ENCODE data around the gene IP6K1.

Gene IP6K1

GRCh38 chr3:49772703-49773102 is 13.6 kb downstream of the IP6K1 start:
- Histone ChIP-seq H3K4me1 (no peaks in the 10 kb centered on the region), H3K4me3 (ENCODE audit: low read depth, low read length) (no peak overlapping the region), H3K9me3 (no peaks in the 10 kb centered on the region), H3K27me3 (no peaks in the 10 kb centered on the region), H3K36me3 (no peaks in the 10 kb centered on the region)
- TF ChIP-seq, protein P1, sequence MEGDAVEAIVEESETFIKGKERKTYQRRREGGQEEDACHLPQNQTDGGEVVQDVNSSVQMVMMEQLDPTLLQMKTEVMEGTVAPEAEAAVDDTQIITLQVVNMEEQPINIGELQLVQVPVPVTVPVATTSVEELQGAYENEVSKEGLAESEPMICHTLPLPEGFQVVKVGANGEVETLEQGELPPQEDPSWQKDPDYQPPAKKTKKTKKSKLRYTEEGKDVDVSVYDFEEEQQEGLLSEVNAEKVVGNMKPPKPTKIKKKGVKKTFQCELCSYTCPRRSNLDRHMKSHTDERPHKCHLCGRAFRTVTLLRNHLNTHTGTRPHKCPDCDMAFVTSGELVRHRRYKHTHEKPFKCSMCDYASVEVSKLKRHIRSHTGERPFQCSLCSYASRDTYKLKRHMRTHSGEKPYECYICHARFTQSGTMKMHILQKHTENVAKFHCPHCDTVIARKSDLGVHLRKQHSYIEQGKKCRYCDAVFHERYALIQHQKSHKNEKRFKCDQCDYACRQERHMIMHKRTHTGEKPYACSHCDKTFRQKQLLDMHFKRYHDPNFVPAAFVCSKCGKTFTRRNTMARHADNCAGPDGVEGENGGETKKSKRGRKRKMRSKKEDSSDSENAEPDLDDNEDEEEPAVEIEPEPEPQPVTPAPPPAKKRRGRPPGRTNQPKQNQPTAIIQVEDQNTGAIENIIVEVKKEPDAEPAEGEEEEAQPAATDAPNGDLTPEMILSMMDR (IDR thresholded peaks at IDR 0.05; ENCODE audit: low read depth, low read length), result no peak
- DNase-seq, result no peak

DNA sequence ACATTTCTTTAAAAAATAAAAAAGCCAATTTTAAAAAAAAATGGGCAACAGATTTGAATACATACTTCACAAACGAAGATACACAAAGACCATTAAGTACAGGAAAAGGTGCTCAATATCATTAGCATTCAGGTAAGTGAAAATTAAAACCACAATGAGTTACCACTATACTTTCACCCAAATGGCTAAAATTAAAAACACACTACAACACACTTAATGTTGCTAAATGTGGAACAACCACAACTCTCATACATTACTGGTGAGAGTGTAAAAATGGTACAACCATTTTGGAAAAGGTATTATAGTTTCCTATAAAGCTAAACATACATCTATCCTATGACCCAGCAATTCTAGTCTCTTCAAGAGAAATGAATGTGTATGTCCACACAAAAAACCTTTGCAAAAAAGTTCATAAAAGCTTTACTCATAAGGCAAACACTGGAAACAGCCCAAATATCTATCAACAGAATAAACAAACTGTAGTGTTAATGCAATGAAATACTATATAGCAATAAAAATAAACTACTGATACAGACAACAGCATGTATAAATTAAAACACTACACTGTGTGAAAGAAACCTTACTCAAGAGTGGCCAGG is 14.9 kb downstream of the IP6K1 start:
- H3K4me1 ChIP-seq, result no peaks in the 10 kb centered on the region
- TF ChIP-seq, protein P1 (IDR thresholded peaks at IDR 0.05; ENCODE audit: low read depth, low read length), result no peak
- no peak overlapping the region for H3K4me3 ChIP-seq (ENCODE audit: low read depth, low read length)
- DNase-seq, result no peak
- no peaks in the 10 kb centered on the region for H3K36me3 ChIP-seq
- H3K27me3 ChIP-seq, result no peaks in the 10 kb centered on the region
- H3K9me3 ChIP-seq, result no peaks in the 10 kb centered on the region

- no peaks in the 10 kb centered on the region for H3K9me3 ChIP-seq
- H3K27me3 ChIP-seq, result no peaks in the 10 kb centered on the region
- no peak for DNase-seq
Measured at GRCh38 chr3:49769926-49770325, 16.4 kb downstream of the IP6K1 start.

GRCh38 chr3:49769286-49769915 is 16.9 kb downstream of the IP6K1 start:
- no peak for DNase-seq

More at GRCh38 chr3:49769926-49770325, 16.4 kb downstream of the IP6K1 start:
- Histone ChIP-seq H3K4me1 (no peaks in the 10 kb centered on the region), H3K36me3 (no peaks in the 10 kb centered on the region), H3K4me3 (ENCODE audit: low read depth, low read length) (no peak overlapping the region)
- TF ChIP-seq, protein P1 (IDR thresholded peaks at IDR 0.05; ENCODE audit: low read depth, low read length), result no peak

GRCh38 chr3:49763981-49764380 is 22.4 kb downstream of the IP6K1 start:
- Histone ChIP-seq H3K36me3 (no peaks in the 10 kb centered on the region), H3K4me3 (ENCODE audit: low read depth, low read length) (no peak overlapping the region), H3K9me3 (no peaks in the 10 kb centered on the region), H3K4me1 (no peaks in the 10 kb centered on the region), H3K27me3 (no peaks in the 10 kb centered on the region)
- DNase-seq, result no peak
- TF ChIP-seq, protein P1 (IDR thresholded peaks at IDR 0.05; ENCODE audit: low read depth, low read length), result no peak

More at GRCh38 chr3:49769286-49769915, 16.9 kb downstream of the IP6K1 start:
- TF ChIP-seq, protein P1 (IDR thresholded peaks at IDR 0.05; ENCODE audit: low read depth, low read length), result no peak
- no peak overlapping the region for H3K4me3 ChIP-seq (ENCODE audit: low read depth, low read length)
- no peaks in the 10 kb centered on the region for H3K9me3 ChIP-seq
- no peaks in the 10 kb centered on the region for H3K4me1 ChIP-seq
- H3K27me3 ChIP-seq, result no peaks in the 10 kb centered on the region
- no peaks in the 10 kb centered on the region for H3K36me3 ChIP-seq

DNA sequence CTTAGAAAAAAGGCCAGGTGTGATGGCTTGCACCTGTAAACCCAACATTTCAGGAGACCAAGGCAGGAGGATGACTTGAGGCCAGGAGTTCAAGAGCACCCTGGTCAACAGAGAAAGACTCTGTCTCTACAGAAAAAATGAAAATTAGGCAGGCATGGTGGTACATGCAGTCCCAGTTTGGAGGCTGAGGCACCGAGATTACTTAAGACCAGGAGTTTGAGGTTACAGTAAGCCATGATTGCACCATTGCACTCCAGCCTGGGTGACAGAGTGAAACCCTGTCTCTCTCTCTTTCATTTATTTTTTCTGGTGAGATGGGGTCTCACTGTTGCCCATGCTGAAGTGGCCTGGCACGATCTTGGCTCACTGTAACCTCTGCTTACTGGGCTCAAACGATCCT is 24.7 kb downstream of the IP6K1 start:
- no peaks in the 10 kb centered on the region for H3K36me3 ChIP-seq
- no peak overlapping the region for H3K4me3 ChIP-seq (ENCODE audit: low read depth, low read length)
- no peaks in the 10 kb centered on the region for H3K27me3 ChIP-seq
- no peaks in the 10 kb centered on the region for H3K9me3 ChIP-seq
- TF ChIP-seq, protein P1 (IDR thresholded peaks at IDR 0.05; ENCODE audit: low read depth, low read length), result no peak
- no peak for DNase-seq
- H3K4me1 ChIP-seq, result no peaks in the 10 kb centered on the region

All from BE2C (cell line).